ENCODE results near the gene TCEAL1. TPM values are rescaled to one million over a fixed set of nuclear protein-coding genes. Genes with fewer than 3 reads are reported as not detected.
"Not testable (repeated sequence)": the region's sequence is repeated elsewhere in the genome, so short reads cannot be mapped to it uniquely, and the experiment has no call there.

Gene TCEAL1
- total RNA-seq, 4 donors from 2014 or later, result 35.7 to 54.6 (median 46.5) TPM

DNA sequence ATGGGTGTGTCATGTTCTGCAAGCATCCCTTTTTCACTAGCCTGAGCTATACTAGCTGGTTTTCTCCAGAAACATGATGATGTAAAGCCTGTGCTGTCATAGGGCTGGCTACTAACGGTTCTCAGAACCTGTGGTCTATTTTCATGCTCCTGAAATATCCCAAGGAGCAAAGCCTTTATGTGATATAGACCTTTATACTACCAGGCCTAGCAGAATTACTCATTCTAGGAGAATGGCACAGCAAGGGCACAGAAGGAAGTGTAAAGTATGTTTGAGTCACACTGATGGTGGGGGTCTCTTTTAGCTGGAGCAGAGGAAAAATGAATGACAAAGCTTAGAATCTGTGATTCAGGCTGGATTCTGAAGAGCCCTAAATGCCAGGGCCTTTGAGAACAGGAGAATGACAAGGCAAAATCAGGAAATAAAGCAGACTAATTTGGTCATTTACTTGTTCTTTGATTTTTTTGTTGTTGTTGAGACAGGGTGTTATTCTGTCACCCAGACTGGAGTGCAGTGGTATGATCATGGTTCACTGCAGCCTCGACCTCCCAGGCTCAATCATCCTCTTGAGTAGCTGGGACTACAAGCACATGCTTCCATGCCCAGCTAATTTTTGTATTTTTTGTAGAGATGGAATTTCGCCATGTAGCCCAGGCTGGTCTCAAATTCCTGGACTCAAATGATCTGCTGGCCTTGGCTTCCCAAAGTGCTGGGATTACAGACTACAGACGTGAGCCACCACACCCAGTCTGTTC, 11.8 kb downstream of the TCEAL1 start:
- H3K27ac ChIP-seq, result no peak overlapping the region
- intact Hi-C loops (cut with DNase I; ENCODE audit: low total_unique reads), result no loop called here
- H3K9me3 ChIP-seq, result peaks cover 0 to 5% (median 0%) of the 10 kb centered on the region in 3 donors
- no peak overlapping the region for H3K4me3 ChIP-seq
- DNase-seq (no peak), ATAC-seq (no peak)
- in situ Hi-C loops (cut with MboI; ENCODE audit: low sequenced_read_pairs in 4 of 4), result no loop called here
- peaks cover 0 to 5% (median 0%) of the 10 kb centered on the region in 3 donors for H3K27me3 ChIP-seq
- H3K36me3 ChIP-seq, result no peaks in the 10 kb centered on the region
- no peaks in the 10 kb centered on the region for H3K4me1 ChIP-seq
- TF ChIP-seq CTCF (IDR thresholded peaks at IDR 0.05 in 4 of 5, conservative IDR thresholded peaks at IDR 0.05 in 1 of 5) (no peak), POLR2A (IDR thresholded peaks at IDR 0.05) (no peak)

DNA sequence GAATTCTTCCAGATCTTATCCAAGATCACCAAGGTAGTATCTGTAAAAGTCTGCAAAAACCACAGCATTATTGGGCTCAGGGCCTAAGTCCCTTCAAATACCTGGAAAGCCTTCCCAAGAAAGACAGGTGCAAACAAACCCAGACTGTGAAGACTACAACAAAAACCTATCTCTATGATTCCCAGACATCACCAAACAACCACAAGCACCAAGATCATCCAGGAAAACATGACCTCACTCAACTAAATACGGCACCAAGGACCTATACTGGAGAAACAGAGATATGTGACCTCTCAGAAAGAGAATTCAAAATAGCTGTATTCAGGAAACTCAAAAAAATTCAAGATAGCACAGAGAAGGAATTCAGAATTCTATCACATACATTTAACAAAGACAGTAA, 15.3 kb downstream of the TCEAL1 start:
- no peaks in the 10 kb centered on the region for H3K4me1 ChIP-seq
- H3K27me3 ChIP-seq, result peaks cover 0 to 5% (median 0%) of the 10 kb centered on the region in 3 donors
- ATAC-seq (no peak), DNase-seq (no peak)
- no peak overlapping the region for H3K4me3 ChIP-seq
- no peaks in the 10 kb centered on the region for H3K36me3 ChIP-seq
- in situ Hi-C loops (cut with MboI; ENCODE audit: low sequenced_read_pairs in 4 of 4), result no loop called here
- peaks cover 0 to 5% (median 0%) of the 10 kb centered on the region in 3 donors for H3K9me3 ChIP-seq
- TF ChIP-seq CTCF (IDR thresholded peaks at IDR 0.05 in 4 of 5, conservative IDR thresholded peaks at IDR 0.05 in 1 of 5) (no peak), POLR2A (IDR thresholded peaks at IDR 0.05) (no peak)
- intact Hi-C loops (cut with DNase I; ENCODE audit: low total_unique reads), result no loop called here
- H3K27ac ChIP-seq, result no peak overlapping the region

DNA sequence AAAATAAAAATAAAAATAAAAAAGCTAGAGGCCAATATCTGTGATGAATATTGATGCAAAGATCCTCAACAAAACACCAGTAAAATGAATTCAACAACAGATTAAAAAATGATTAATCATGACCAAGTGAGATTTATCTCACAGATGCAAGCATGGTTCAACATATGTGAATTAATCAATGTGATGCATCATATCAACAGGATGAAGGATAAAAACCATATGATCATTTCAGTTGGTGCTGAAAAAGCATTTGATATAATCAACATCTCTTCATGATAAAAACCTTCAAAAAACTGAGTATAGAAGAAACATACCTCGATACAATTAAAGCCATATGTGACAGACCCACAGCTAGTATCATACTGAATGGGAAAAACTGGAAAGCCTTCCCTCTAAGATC, 18.9 kb downstream of the TCEAL1 start:
- intact Hi-C loops (cut with DNase I; ENCODE audit: low total_unique reads) (no loop called here), in situ Hi-C loops (cut with MboI; ENCODE audit: low sequenced_read_pairs in 4 of 4) (no loop called here)
- Histone ChIP-seq H3K4me3 (no peak overlapping the region), H3K4me1 (no peaks in the 10 kb centered on the region), H3K9me3 (peaks cover 0 to 5% (median 0%) of the 10 kb centered on the region in 3 donors), H3K36me3 (no peaks in the 10 kb centered on the region), H3K27ac (no peak overlapping the region), H3K27me3 (peaks cover 0 to 5% (median 0%) of the 10 kb centered on the region in 3 donors)
- DNase-seq (no peak), ATAC-seq (no peak)
- no peak for TF ChIP-seq POLR2A (IDR thresholded peaks at IDR 0.05)
- TF ChIP-seq CTCF (IDR thresholded peaks at IDR 0.05 in 4 of 5, conservative IDR thresholded peaks at IDR 0.05 in 1 of 5), result no peak

- DNase-seq (no peak), ATAC-seq (no peak)
- H3K36me3 ChIP-seq, result no peaks in the 10 kb centered on the region
- no peak overlapping the region for H3K4me3 ChIP-seq
- intact Hi-C loops (cut with DNase I; ENCODE audit: low total_unique reads) (no loop called here), in situ Hi-C loops (cut with MboI; ENCODE audit: low sequenced_read_pairs in 4 of 4) (no loop called here)
- no peaks in the 10 kb centered on the region for H3K4me1 ChIP-seq
- no peaks in the 10 kb centered on the region for H3K9me3 ChIP-seq
- H3K27me3 ChIP-seq, result no peaks in the 10 kb centered on the region
- no peak for TF ChIP-seq CTCF (IDR thresholded peaks at IDR 0.05 in 4 of 5, conservative IDR thresholded peaks at IDR 0.05 in 1 of 5)
- no peak for TF ChIP-seq POLR2A (IDR thresholded peaks at IDR 0.05)
- H3K27ac ChIP-seq, result no peak overlapping the region
These were observed 22.5 kb downstream of the TCEAL1 start for GRCh38 chrX:103651151-103651773.

DNA sequence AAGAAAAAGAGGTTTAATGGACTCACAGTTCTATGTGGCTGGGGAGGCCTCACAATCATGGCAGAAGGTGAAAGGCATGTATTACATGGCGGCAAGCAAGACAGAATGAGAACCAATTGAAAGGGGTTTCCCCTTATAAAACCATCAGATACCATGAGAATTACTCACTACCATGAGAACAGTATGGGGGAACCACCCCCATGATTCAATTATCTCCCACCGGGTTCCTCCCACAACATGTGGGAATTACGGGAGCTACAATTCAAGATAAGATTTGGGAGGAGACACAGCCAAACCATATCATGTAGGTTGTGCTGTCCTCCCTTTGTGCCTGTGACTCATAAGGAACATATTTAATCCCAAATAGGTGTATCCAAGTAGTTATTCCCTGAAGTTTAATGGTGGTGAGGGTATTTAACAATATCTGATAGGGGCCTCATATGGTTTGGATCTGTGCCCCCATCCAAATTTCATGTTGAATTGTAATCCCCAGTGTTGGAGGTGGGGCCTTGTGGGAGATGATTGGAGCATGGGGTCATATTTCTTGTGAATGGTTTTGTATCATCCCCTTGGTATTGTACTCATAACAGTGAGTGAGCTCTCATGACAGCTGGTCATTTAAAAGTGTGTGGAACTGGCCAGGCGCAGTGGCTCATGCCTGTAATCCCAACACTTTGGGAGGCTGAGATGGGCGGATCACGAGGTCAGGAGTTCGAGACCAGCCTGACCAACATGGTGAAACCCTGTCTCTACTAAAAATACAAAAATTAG, 26.6 kb downstream of the TCEAL1 start:
- DNase-seq; H3K27ac ChIP-seq; in situ Hi-C loops (cut with MboI; ENCODE audit: low sequenced_read_pairs in 4 of 4); intact Hi-C loops (cut with DNase I; ENCODE audit: low total_unique reads); H3K27me3 ChIP-seq; H3K9me3 ChIP-seq; ATAC-seq; H3K4me3 ChIP-seq; H3K36me3 ChIP-seq; H3K4me1 ChIP-seq: not testable (repeated sequence)

All from gastrocnemius medialis (tissue), 4 donors.